Neural progenitor cell (in vitro differentiated cells): ENCODE results near the gene KIAA0825. TPM values are rescaled to one million over a fixed set of nuclear protein-coding genes. Genes with fewer than 3 reads are reported as not detected.

Source experiments
- DNase-seq: peaks from one replicate; pipeline ENCODE4 v3.0.0-alpha.2; 2016; ENCODE audit warnings: low spot score
- H2AFZ ChIP-seq: fragments of 200-600 bp; sonication (generic); replicated peaks from 2 replicates; pipeline ENCODE4 v1.6.1; 2016; ENCODE audit warnings: antibody characterized with exemption
- H3F3A ChIP-seq: fragments of 200-600 bp; sonication (generic); 2 replicates; pipeline ENCODE4 v1.6.1; 2016; ENCODE audit warnings: antibody characterized with exemption, low read depth
- H3K27ac ChIP-seq: fragments of 200-600 bp; sonication (generic); 2 replicates; pipeline ENCODE4 v1.5.1; 2016; ENCODE audit warnings: mild to moderate bottlenecking
- H3K27me3 ChIP-seq: fragments of 200-600 bp; sonication (generic); 2 replicates; pipeline ENCODE4 v1.6.1; 2016; ENCODE audit warnings: mild to moderate bottlenecking, moderate library complexity
- H3K36me3 ChIP-seq: fragments of 200-600 bp; sonication (generic); 2 replicates; pipeline ENCODE4 v1.5.1; 2016
- H3K4me1 ChIP-seq: fragments of 200-600 bp; sonication (generic); 2 replicates; pipeline ENCODE4 v1.6.1; 2016; ENCODE audit warnings: mixed run types
- H3K4me2 ChIP-seq: fragments of 200-600 bp; sonication (generic); 2 replicates; pipeline ENCODE4 v1.6.1; 2016
- H3K4me3 ChIP-seq: fragments of 200-600 bp; sonication (generic); 2 replicates; pipeline ENCODE4 v1.5.1; 2016
- H3K79me2 ChIP-seq: fragments of 200-600 bp; sonication (generic); 2 replicates; pipeline ENCODE4 v1.6.1; 2016; ENCODE audit warnings: low read depth
- H3K9ac ChIP-seq: fragments of 200-600 bp; sonication (generic); 2 replicates; pipeline ENCODE4 v1.6.1; 2016
- H3K9me3 ChIP-seq: fragments of 200-600 bp; sonication (generic); 2 replicates; pipeline ENCODE4 v1.5.1; 2016; ENCODE audit warnings: low read depth
- H4K20me1 ChIP-seq: fragments of 200-600 bp; sonication (generic); 2 replicates; pipeline ENCODE4 v1.6.1; 2016; ENCODE audit warnings: low read depth
- H3K27ac Mint-ChIP-seq: 3 replicates; pipeline ENCODE4 v1.8.0; 2021; ENCODE audit warnings: mixed read lengths
- H3K27me3 Mint-ChIP-seq: 2 replicates; pipeline ENCODE4 v1.8.0; 2022; ENCODE audit warnings: low read depth, mild to moderate bottlenecking, inconsistent platforms, moderate library complexity, mixed read lengths; ENCODE audit not compliant: insufficient read depth
- H3K36me3 Mint-ChIP-seq: 3 replicates; pipeline ENCODE4 v1.8.0; 2021; ENCODE audit warnings: mixed read lengths
- H3K4me1 Mint-ChIP-seq: 3 replicates; pipeline ENCODE4 v1.8.0; 2021; ENCODE audit warnings: mixed read lengths
- H3K4me3 Mint-ChIP-seq: 3 replicates; pipeline ENCODE4 v1.8.0; 2021; ENCODE audit warnings: mild to moderate bottlenecking, moderate library complexity, mixed read lengths
- H3K9me3 Mint-ChIP-seq: 3 replicates; pipeline ENCODE4 v1.8.0; 2020; ENCODE audit warnings: mixed read lengths
- EZH2 ChIP-seq: fragments of 200-600 bp; sonication (generic); IDR thresholded peaks from 2 replicates; pipeline ENCODE4 v1.6.1; 2017; ENCODE audit warnings: antibody characterized with exemption, mild to moderate bottlenecking, moderate library complexity
- EZH2phosphoT487 ChIP-seq: fragments of 200-600 bp; sonication (generic); IDR thresholded peaks from 2 replicates; pipeline ENCODE4 v1.6.1; 2017; ENCODE audit warnings: antibody characterized with exemption
- total RNA-seq: library from RNA; depleted of rRNA; stranded (reverse); fragments of >200 nt; gene quantifications from 2 replicates; pipeline ENCODE4 v1.2.3, GENCODE V29; 2015; ENCODE audit warnings: low replicate concordance
- TF ChIP-seq, protein P1 (sequence below): fragments of 200-600 bp; sonication (generic); IDR thresholded peaks from 2 replicates; pipeline ENCODE4 v1.5.1; 2017; ENCODE audit warnings: antibody characterized with exemption, mild to moderate bottlenecking

Gene KIAA0825
- total RNA-seq, 1 donor from 2014 or later: 3.7 TPM

DNA sequence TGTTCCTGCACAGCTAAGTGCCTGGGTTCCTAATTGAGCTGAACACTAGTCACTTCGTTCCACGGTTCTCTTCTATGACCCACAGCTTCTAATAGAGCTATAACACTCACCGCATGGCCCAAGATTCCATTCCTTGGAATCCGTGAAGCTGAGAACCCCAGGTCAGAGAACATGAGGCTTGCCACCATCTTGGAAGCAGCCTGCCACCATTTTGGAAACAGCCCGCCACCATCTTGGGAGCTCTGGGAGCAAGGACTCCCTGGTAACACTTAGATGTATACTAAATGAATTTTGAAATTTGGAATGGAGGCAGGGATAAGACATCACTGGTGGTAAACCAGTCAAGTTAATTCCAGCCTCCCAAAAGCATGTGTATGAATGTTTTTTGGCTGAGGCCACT, 60.4 kb downstream of the KIAA0825 start:
- Mint-ChIP-seq H3K4me3 (no peak overlapping the region), H3K27ac (no peak overlapping the region), H3K36me3 (no peaks in the 10 kb centered on the region), H3K4me1 (peaks cover 4% of the 10 kb centered on the region), H3K9me3 (no peaks in the 10 kb centered on the region), H3K27me3 (no peaks in the 10 kb centered on the region)
- no peak for DNase-seq
- H2AFZ ChIP-seq: no peak overlapping the region
- no peaks in the 10 kb centered on the region for H3F3A ChIP-seq
- H3K27ac ChIP-seq: no peak overlapping the region
- no peaks in the 10 kb centered on the region for H4K20me1 ChIP-seq
- no peaks in the 10 kb centered on the region for H3K4me1 ChIP-seq
- H3K9ac ChIP-seq: no peak overlapping the region
- no peaks in the 10 kb centered on the region for H3K36me3 ChIP-seq
- no peak overlapping the region for H3K4me2 ChIP-seq
- TF ChIP-seq, protein P1, sequence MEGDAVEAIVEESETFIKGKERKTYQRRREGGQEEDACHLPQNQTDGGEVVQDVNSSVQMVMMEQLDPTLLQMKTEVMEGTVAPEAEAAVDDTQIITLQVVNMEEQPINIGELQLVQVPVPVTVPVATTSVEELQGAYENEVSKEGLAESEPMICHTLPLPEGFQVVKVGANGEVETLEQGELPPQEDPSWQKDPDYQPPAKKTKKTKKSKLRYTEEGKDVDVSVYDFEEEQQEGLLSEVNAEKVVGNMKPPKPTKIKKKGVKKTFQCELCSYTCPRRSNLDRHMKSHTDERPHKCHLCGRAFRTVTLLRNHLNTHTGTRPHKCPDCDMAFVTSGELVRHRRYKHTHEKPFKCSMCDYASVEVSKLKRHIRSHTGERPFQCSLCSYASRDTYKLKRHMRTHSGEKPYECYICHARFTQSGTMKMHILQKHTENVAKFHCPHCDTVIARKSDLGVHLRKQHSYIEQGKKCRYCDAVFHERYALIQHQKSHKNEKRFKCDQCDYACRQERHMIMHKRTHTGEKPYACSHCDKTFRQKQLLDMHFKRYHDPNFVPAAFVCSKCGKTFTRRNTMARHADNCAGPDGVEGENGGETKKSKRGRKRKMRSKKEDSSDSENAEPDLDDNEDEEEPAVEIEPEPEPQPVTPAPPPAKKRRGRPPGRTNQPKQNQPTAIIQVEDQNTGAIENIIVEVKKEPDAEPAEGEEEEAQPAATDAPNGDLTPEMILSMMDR: no peak
- TF ChIP-seq EZH2: no peak
- no peaks in the 10 kb centered on the region for H3K79me2 ChIP-seq
- H3K4me3 ChIP-seq: no peak overlapping the region
- H3K9me3 ChIP-seq: no peaks in the 10 kb centered on the region
- no peaks in the 10 kb centered on the region for H3K27me3 ChIP-seq

DNA sequence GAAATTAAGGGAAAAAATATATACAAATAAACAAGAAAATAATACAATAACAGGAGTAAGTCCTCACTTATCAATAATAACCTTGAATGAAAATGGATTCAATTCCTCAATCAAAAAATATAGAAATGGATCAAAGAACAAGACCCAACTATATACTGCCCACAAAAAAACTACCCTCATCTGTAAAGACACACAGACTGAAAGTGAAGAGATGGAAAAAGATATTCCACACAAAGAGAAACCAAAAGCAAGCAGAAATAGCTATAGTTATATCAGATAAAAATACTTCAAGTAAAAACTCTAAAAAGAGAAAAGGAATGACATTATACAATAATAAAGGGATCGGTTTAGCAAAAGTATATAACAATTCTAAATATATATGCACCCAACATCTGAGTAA, 66.5 kb downstream of the KIAA0825 start:
- no peaks in the 10 kb centered on the region for H3K4me1 ChIP-seq
- no peaks in the 10 kb centered on the region for H3K36me3 ChIP-seq
- no peak overlapping the region for H3K27ac ChIP-seq
- H3K9me3 ChIP-seq: no peaks in the 10 kb centered on the region
- H3K4me3 ChIP-seq: no peak overlapping the region
- no peak overlapping the region for H2AFZ ChIP-seq
- H3K4me1 Mint-ChIP-seq: no peaks in the 10 kb centered on the region
- TF ChIP-seq, protein P1: no peak
- TF ChIP-seq EZH2 (no peak), EZH2phosphoT487 (no peak)
- H3K4me3 Mint-ChIP-seq: no peak overlapping the region
- no peak overlapping the region for H3K4me2 ChIP-seq
- H3K36me3 Mint-ChIP-seq: peaks cover 6% of the 10 kb centered on the region
- no peaks in the 10 kb centered on the region for H3K27me3 ChIP-seq
- H3F3A ChIP-seq: no peaks in the 10 kb centered on the region
- no peak overlapping the region for H3K9ac ChIP-seq
- no peak for DNase-seq
- no peaks in the 10 kb centered on the region for H3K27me3 Mint-ChIP-seq
- H3K9me3 Mint-ChIP-seq: peaks cover 8% of the 10 kb centered on the region
- H3K79me2 ChIP-seq: no peaks in the 10 kb centered on the region
- H3K27ac Mint-ChIP-seq: no peak overlapping the region
- no peaks in the 10 kb centered on the region for H4K20me1 ChIP-seq

DNA sequence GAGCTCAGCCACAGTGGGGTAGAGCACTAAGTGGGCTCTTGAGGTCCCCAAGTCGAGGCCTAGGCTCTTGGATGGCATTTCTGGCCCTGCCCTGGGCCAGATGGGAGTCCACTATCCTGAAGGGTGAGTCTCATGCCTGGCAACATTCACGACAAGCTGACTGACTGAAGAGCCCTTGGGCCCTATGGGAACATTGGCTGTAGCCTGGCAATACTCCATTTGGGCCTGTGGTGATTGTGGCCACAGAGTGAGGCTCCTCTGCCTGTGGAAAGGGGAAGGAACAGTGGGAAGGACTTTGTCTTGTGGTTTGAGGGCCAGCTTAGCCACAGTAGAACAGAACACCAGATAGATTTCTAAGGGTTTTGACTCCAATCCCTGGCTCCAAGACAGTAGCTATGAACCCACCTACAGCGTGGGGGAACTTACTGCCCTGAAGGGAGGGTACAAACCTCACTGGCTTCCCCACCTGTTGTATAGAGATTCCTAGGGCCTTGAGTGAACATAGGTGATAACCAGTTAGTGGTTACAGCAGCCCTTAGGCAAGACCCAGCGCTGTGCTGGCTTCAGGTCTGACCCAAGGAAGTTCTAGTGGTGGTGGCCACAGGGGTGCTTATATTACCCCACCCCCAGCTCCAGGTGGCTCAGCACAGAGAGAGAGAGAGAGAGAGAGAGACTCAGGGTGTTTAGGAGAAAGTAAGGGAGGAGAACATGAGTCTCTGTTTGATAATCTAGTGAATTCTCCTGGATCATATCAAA, 72.4 kb downstream of the KIAA0825 start:
- H3K79me2 ChIP-seq: no peaks in the 10 kb centered on the region
- H3K9ac ChIP-seq: no peak overlapping the region
- H3K27me3 Mint-ChIP-seq: no peaks in the 10 kb centered on the region
- no peak for DNase-seq
- no peaks in the 10 kb centered on the region for H4K20me1 ChIP-seq
- H3K36me3 Mint-ChIP-seq: peaks cover 9% of the 10 kb centered on the region
- no peaks in the 10 kb centered on the region for H3K4me1 ChIP-seq
- no peaks in the 10 kb centered on the region for H3K4me1 Mint-ChIP-seq
- peaks cover 14% of the 10 kb centered on the region for H3K9me3 ChIP-seq
- no peak overlapping the region for H3K4me3 ChIP-seq
- H3K36me3 ChIP-seq: peaks cover 7% of the 10 kb centered on the region
- no peaks in the 10 kb centered on the region for H3K27me3 ChIP-seq
- no peak overlapping the region for H3K4me2 ChIP-seq
- TF ChIP-seq EZH2phosphoT487 (no peak), EZH2 (no peak)
- TF ChIP-seq, protein P1: no peak
- no peak overlapping the region for H3K27ac Mint-ChIP-seq
- H3K9me3 Mint-ChIP-seq: peaks cover 28% of the 10 kb centered on the region
- no peak overlapping the region for H3K4me3 Mint-ChIP-seq
- no peak overlapping the region for H3K27ac ChIP-seq
- no peak overlapping the region for H2AFZ ChIP-seq
- no peaks in the 10 kb centered on the region for H3F3A ChIP-seq
